ENCODE measurements around the gene TNFRSF25. TPM values are rescaled to one million over a fixed set of nuclear protein-coding genes. Genes with fewer than 3 reads are reported as not detected.

TNFRSF25 gene
- total RNA-seq, 2 experiments from 2014 or later: 47.7 to 55.8 TPM

- Mint-ChIP-seq H3K27me3 (ENCODE audit: low read depth) (peaks cover 44% of the 10 kb centered on the region), H3K4me3 (no peak overlapping the region), H3K4me1 (ENCODE audit: low read depth) (peaks cover 15% of the 10 kb centered on the region), H3K36me3 (ENCODE audit: low read depth) (no peaks in the 10 kb centered on the region), H3K9me3 (ENCODE audit: insufficient read depth) (no peaks in the 10 kb centered on the region), H3K27ac (no peak overlapping the region)
- ChIA-PET POLR2A (no interaction called here), CTCF (interaction anchor here (0.6 to 1.7 kb wide), 5 partner anchors 11 to 179 kb away, joined by 3 to 13 read pairs (median 4); no protein-coding TSS in a partner anchor)
- no peak for ATAC-seq
- DNase-seq: no peak
Measured at GRCh38 chr1:6425658-6426057, 40.3 kb downstream of the TNFRSF25 start.

- ChIA-PET POLR2A (no interaction called here), CTCF (interaction anchor here (0.6 to 1.7 kb wide), 3 partner anchors 13 to 77 kb away, joined by 3 to 13 read pairs (median 3); no protein-coding TSS in a partner anchor)
- H3K27me3 Mint-ChIP-seq (ENCODE audit: low read depth): peaks cover 42% of the 10 kb centered on the region
- peaks cover 15% of the 10 kb centered on the region for H3K4me1 Mint-ChIP-seq (ENCODE audit: low read depth)
- no peaks in the 10 kb centered on the region for H3K36me3 Mint-ChIP-seq (ENCODE audit: low read depth)
- no peak for DNase-seq
- H3K27ac Mint-ChIP-seq: no peak within 1 kb of the TSS
- H3K4me3 Mint-ChIP-seq: peak within 1 kb of the TSS; percentile 34
- peak; percentile 47 for ATAC-seq
- H3K9me3 Mint-ChIP-seq (ENCODE audit: insufficient read depth): no peaks in the 10 kb centered on the region
Measured at GRCh38 chr1:6424619-6425593, 41.1 kb downstream of the TNFRSF25 start, which contains the start of gene ESPN. TSS of gene ESPN (plus strand) at chr1:6424776. CDS start at chr1:6424956, 180 bp downstream.

- H3K27ac Mint-ChIP-seq: no peak overlapping the region
- H3K27me3 Mint-ChIP-seq (ENCODE audit: low read depth): peaks cover 44% of the 10 kb centered on the region
- ChIA-PET CTCF (interaction anchor here (1.2 to 5.6 kb wide), 17 partner anchors 10 to 178 kb away, joined by 3 to 103 read pairs (median 7); partner anchors contain the start of genes ACOT7, PLEKHG5 and TNFRSF25), POLR2A (no interaction called here)
- H3K36me3 Mint-ChIP-seq (ENCODE audit: low read depth): no peaks in the 10 kb centered on the region
- H3K4me1 Mint-ChIP-seq (ENCODE audit: low read depth): peaks cover 15% of the 10 kb centered on the region
- ATAC-seq (no peak), DNase-seq (no peak)
- H3K4me3 Mint-ChIP-seq: peak overlapping the region; percentile 34
- no peaks in the 10 kb centered on the region for H3K9me3 Mint-ChIP-seq (ENCODE audit: insufficient read depth)
Measured at GRCh38 chr1:6424000-6424565, 41.9 kb downstream of the TNFRSF25 start.

- no peaks in the 10 kb centered on the region for H3K36me3 Mint-ChIP-seq (ENCODE audit: low read depth)
- H3K4me1 Mint-ChIP-seq (ENCODE audit: low read depth): peaks cover 15% of the 10 kb centered on the region
- no peak overlapping the region for H3K27ac Mint-ChIP-seq
- H3K27me3 Mint-ChIP-seq (ENCODE audit: low read depth): peaks cover 48% of the 10 kb centered on the region
- peak; percentile 75 for DNase-seq
- no peak overlapping the region for H3K4me3 Mint-ChIP-seq
- ATAC-seq: peak; percentile 65
- ChIA-PET CTCF (interaction anchor here (0.7 to 5.6 kb wide), 32 partner anchors 10 to 233 kb away, joined by 3 to 103 read pairs (median 4); partner anchors contain the start of genes ACOT7, NOL9, PLEKHG5 and TNFRSF25), POLR2A (no interaction called here)
- H3K9me3 Mint-ChIP-seq (ENCODE audit: insufficient read depth): no peaks in the 10 kb centered on the region
Measured at GRCh38 chr1:6423321-6423999, 42.5 kb downstream of the TNFRSF25 start.

- POLR2A ChIA-PET: no interaction called here
- H3K9me3 Mint-ChIP-seq (ENCODE audit: insufficient read depth): no peaks in the 10 kb centered on the region
- no peak for DNase-seq
- CTCF ChIA-PET: interaction anchor here (1.3 to 5.6 kb wide), 6 partner anchors 19 to 175 kb away, joined by 3 to 103 read pairs (median 12); partner anchors contain the start of genes ACOT7, NOL9 and PLEKHG5
- ATAC-seq: no peak
- peaks cover 62% of the 10 kb centered on the region for H3K27me3 Mint-ChIP-seq (ENCODE audit: low read depth)
- no peak overlapping the region for H3K27ac Mint-ChIP-seq
- no peak overlapping the region for H3K4me3 Mint-ChIP-seq
- H3K4me1 Mint-ChIP-seq (ENCODE audit: low read depth): peaks cover 15% of the 10 kb centered on the region
- H3K36me3 Mint-ChIP-seq (ENCODE audit: low read depth): no peaks in the 10 kb centered on the region
Measured at GRCh38 chr1:6421266-6421665, 44.7 kb downstream of the TNFRSF25 start.

- ChIA-PET POLR2A (interaction anchor here (0.6 kb wide), 1 partner anchor 162 kb away, joined by 3 read pairs; no protein-coding TSS in a partner anchor), CTCF (interaction anchor here (1.3 to 5.6 kb wide), 6 partner anchors 15 to 174 kb away, joined by 3 to 103 read pairs (median 6); partner anchors contain the start of genes NOL9 and PLEKHG5)
- Mint-ChIP-seq H3K27me3 (ENCODE audit: low read depth) (peaks cover 65% of the 10 kb centered on the region), H3K9me3 (ENCODE audit: insufficient read depth) (no peaks in the 10 kb centered on the region), H3K36me3 (ENCODE audit: low read depth) (no peaks in the 10 kb centered on the region), H3K27ac (no peak overlapping the region), H3K4me3 (no peak overlapping the region), H3K4me1 (ENCODE audit: low read depth) (peaks cover 17% of the 10 kb centered on the region)
- DNase-seq: no peak
- ATAC-seq: no peak
Measured at GRCh38 chr1:6420454-6421042, 45.4 kb downstream of the TNFRSF25 start.

- peak; percentile 28 for DNase-seq
- H3K9me3 Mint-ChIP-seq (ENCODE audit: insufficient read depth): no peaks in the 10 kb centered on the region
- peaks cover 68% of the 10 kb centered on the region for H3K27me3 Mint-ChIP-seq (ENCODE audit: low read depth)
- H3K4me1 Mint-ChIP-seq (ENCODE audit: low read depth): peaks cover 21% of the 10 kb centered on the region
- ChIA-PET CTCF (interaction anchor here (0.9 to 5.6 kb wide), 5 partner anchors 15 to 174 kb away, joined by 3 to 103 read pairs (median 3); no protein-coding TSS in a partner anchor), POLR2A (interaction anchor here (0.6 kb wide), 1 partner anchor 163 kb away, joined by 3 read pairs; no protein-coding TSS in a partner anchor)
- H3K27ac Mint-ChIP-seq: no peak within 1 kb of the TSS
- ATAC-seq: peak; percentile 47
- no peak within 1 kb of the TSS for H3K4me3 Mint-ChIP-seq
- no peaks in the 10 kb centered on the region for H3K36me3 Mint-ChIP-seq (ENCODE audit: low read depth)
Measured at GRCh38 chr1:6419804-6420453, 46.0 kb downstream of the TNFRSF25 start, which contains the start of gene HES2. TSS of gene HES2 (minus strand) at chr1:6419919. CDS start at chr1:6419820, 99 bp downstream.

- Mint-ChIP-seq H3K4me3 (no peak overlapping the region), H3K27ac (no peak overlapping the region), H3K27me3 (ENCODE audit: low read depth) (peaks cover 72% of the 10 kb centered on the region), H3K36me3 (ENCODE audit: low read depth) (no peaks in the 10 kb centered on the region), H3K9me3 (ENCODE audit: insufficient read depth) (no peaks in the 10 kb centered on the region), H3K4me1 (ENCODE audit: low read depth) (peaks cover 27% of the 10 kb centered on the region)
- CTCF ChIA-PET: interaction anchor here (0.9 to 5.6 kb wide), 4 partner anchors 14 to 173 kb away, joined by 3 to 103 read pairs (median 4); no protein-coding TSS in a partner anchor
- DNase-seq (no peak), ATAC-seq (peak; percentile 17)
- POLR2A ChIA-PET: no interaction called here
Measured at GRCh38 chr1:6419397-6419803, 46.6 kb downstream of the TNFRSF25 start.

GRCh38 chr1:6418668-6419396 is 47.1 kb downstream of the TNFRSF25 start:
- no peak overlapping the region for H3K4me3 Mint-ChIP-seq
- POLR2A ChIA-PET: no interaction called here

More at GRCh38 chr1:6418668-6419396, 47.1 kb downstream of the TNFRSF25 start:
- CTCF ChIA-PET: interaction anchor here (0.9 to 5.6 kb wide), 4 partner anchors 14 to 172 kb away, joined by 3 to 103 read pairs (median 4); no protein-coding TSS in a partner anchor
- no peak overlapping the region for H3K27ac Mint-ChIP-seq
- peaks cover 25% of the 10 kb centered on the region for H3K4me1 Mint-ChIP-seq (ENCODE audit: low read depth)
- no peaks in the 10 kb centered on the region for H3K36me3 Mint-ChIP-seq (ENCODE audit: low read depth)
- H3K27me3 Mint-ChIP-seq (ENCODE audit: low read depth): peaks cover 71% of the 10 kb centered on the region
- DNase-seq: no peak
- ATAC-seq: no peak
- no peaks in the 10 kb centered on the region for H3K9me3 Mint-ChIP-seq (ENCODE audit: insufficient read depth)

Data from activated CD8-positive, alpha-beta T cell treated with anti-CD3 and anti-CD28 coated beads, Interleukin-2, amount 10 ng/mL, durations not matched to agents 7 days and 5 days (primary cell).